AG04449 (cell line): ENCODE results near the gene PPP2R2B.

Source experiments
- CTCF ChIA-PET: fragments of 350-600 bp; formaldehyde crosslinking; extraction: SDS; loops from one replicate; lab custom pipeline; 2021; ENCODE audit warnings: antibody characterized with exemption; lab: Yijun Ruan, JAX
- POLR2A ChIA-PET: fragments of 400-600, 350-600 bp; formaldehyde crosslinking; extraction: SDS; loops from one replicate; lab custom pipeline; 2020; ENCODE audit warnings: antibody characterized with exemption, inconsistent platforms; lab: Yijun Ruan, JAX
- DNase-seq: peaks from one replicate; pipeline ENCODE4 v3.0.0-alpha.2; 2010; ENCODE audit warnings: low read depth, low spot score
- H3K4me3 ChIP-seq: 2 replicates; pipeline ENCODE4 v1.5.1; 2011; ENCODE audit warnings: low read depth, mild to moderate bottlenecking, control low read depth, low read length
- TF ChIP-seq, protein P1 (sequence below): IDR thresholded peaks from one replicate; pipeline ENCODE4 v1.5.1; 2011; ENCODE audit warnings: mild to moderate bottlenecking, moderate library complexity, low read length, control low read depth, inconsistent platforms; ENCODE audit not compliant: insufficient read depth; ENCODE audit errors: missing control alignments

The PPP2R2B gene

GRCh38 chr5:146726891-146727290 is 151.7 kb downstream of the PPP2R2B start:
- H3K4me3 ChIP-seq, result no peak overlapping the region
- CTCF ChIA-PET, result no interaction called here
- TF ChIP-seq, protein P1, sequence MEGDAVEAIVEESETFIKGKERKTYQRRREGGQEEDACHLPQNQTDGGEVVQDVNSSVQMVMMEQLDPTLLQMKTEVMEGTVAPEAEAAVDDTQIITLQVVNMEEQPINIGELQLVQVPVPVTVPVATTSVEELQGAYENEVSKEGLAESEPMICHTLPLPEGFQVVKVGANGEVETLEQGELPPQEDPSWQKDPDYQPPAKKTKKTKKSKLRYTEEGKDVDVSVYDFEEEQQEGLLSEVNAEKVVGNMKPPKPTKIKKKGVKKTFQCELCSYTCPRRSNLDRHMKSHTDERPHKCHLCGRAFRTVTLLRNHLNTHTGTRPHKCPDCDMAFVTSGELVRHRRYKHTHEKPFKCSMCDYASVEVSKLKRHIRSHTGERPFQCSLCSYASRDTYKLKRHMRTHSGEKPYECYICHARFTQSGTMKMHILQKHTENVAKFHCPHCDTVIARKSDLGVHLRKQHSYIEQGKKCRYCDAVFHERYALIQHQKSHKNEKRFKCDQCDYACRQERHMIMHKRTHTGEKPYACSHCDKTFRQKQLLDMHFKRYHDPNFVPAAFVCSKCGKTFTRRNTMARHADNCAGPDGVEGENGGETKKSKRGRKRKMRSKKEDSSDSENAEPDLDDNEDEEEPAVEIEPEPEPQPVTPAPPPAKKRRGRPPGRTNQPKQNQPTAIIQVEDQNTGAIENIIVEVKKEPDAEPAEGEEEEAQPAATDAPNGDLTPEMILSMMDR, result no peak
- DNase-seq, result no peak
- POLR2A ChIA-PET, result no interaction called here

- CTCF ChIA-PET, result no interaction called here
- TF ChIP-seq, protein P1, result no peak
- DNase-seq, result no peak
- no peak overlapping the region for H3K4me3 ChIP-seq
- POLR2A ChIA-PET, result no interaction called here
These were observed 152.5 kb downstream of the PPP2R2B start for GRCh38 chr5:146726020-146726419.

GRCh38 chr5:146725025-146725424 is 153.5 kb downstream of the PPP2R2B start:
- POLR2A ChIA-PET, result no interaction called here
- CTCF ChIA-PET, result no interaction called here
- no peak for DNase-seq
- H3K4me3 ChIP-seq, result no peak overlapping the region
- TF ChIP-seq, protein P1, result no peak

GRCh38 chr5:146722361-146722779 is 156.2 kb downstream of the PPP2R2B start:
- DNase-seq, result no peak
- TF ChIP-seq, protein P1, result no peak
- H3K4me3 ChIP-seq, result no peak overlapping the region
- CTCF ChIA-PET, result interaction anchor here (2.3 kb wide), 1 partner anchor 9 kb away, joined by 5 read pairs; no protein-coding TSS in a partner anchor
- POLR2A ChIA-PET, result no interaction called here

GRCh38 chr5:146721073-146721815 is 157.3 kb downstream of the PPP2R2B start:
- TF ChIP-seq, protein P1, result no peak
- no peak for DNase-seq
- CTCF ChIA-PET, result interaction anchor here (2.3 kb wide), 1 partner anchor 11 kb away, joined by 5 read pairs; no protein-coding TSS in a partner anchor
- POLR2A ChIA-PET, result no interaction called here
- no peak overlapping the region for H3K4me3 ChIP-seq

DNA sequence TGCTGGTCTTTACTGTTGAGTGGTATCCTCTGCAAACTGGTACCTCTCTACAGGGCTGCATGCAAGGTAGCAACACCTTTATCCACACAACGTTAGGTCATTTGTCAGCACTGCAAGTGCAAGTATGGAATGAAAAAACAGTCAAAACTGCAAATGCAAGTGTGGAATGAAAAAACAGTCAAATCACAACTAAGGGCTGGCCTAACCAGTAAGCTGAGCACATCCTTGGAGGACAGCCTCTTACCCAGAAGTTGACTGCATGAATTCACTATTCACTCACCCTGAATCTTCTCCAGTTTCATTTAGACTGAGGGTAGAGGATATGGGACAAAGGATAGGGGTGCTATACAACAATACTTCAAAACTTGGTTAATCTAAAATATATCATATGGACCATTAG is 158.4 kb downstream of the PPP2R2B start:
- POLR2A ChIA-PET, result no interaction called here

More for the DNA sequence above, 158.4 kb downstream of the PPP2R2B start:
- no peak for DNase-seq
- CTCF ChIA-PET, result no interaction called here
- no peak overlapping the region for H3K4me3 ChIP-seq
- TF ChIP-seq, protein P1, result no peak
